Uterus (tissue), 2 donors: ENCODE results near the gene P4HB.

ENCODE experiments used
- CTCF ChIP-seq, 4 experiments: fragments of 200-600 bp in 2 of 4; fragments of 450-650 bp in 2 of 4; sonication (generic) in 2 of 4; IDR thresholded peaks; one replicate each; pipeline ENCODE4 v1.5.1; 2016 to 2019; ENCODE audit warnings: antibody characterized with exemption in 4 of 4, mild to moderate bottlenecking in 2 of 4, moderate library complexity in 1 of 4
- POLR2A ChIP-seq, 2 donors: fragments of 450-650 bp; IDR thresholded peaks; one replicate each; pipeline ENCODE4 v1.6.1; 2016; ENCODE audit warnings: antibody characterized with exemption in 2 of 2, mild to moderate bottlenecking in 1 of 2, moderate library complexity in 1 of 2

GRCh38 chr17:81846743-81847689, 13.3 kb downstream of the P4HB start:
- TF ChIP-seq POLR2A (IDR thresholded peaks at IDR 0.05), result no peak
- TF ChIP-seq CTCF (IDR thresholded peaks at IDR 0.05), result no peak
